CD4-positive, alpha-beta T cell (primary cell): ENCODE results near the gene DGUOK. TPM values are rescaled to one million over a fixed set of nuclear protein-coding genes. Genes with fewer than 3 reads are reported as not detected.

Experiments
- ATAC-seq: fragments of 200-7000 bp; cut with Tn5 transposase; one replicate; pipeline ENCODE4 v1.10.0; 2022; ENCODE audit warnings: mild to moderate bottlenecking; ENCODE audit not compliant: poor library complexity
- CTCF ChIA-PET: fragments of 350-600 bp; sonication (Branson Sonifier 250); formaldehyde crosslinking; loops from one replicate; lab custom pipeline; 2021; ENCODE audit warnings: antibody characterized with exemption, inconsistent platforms; lab: Charles Lee
- POLR2A ChIA-PET: fragments of 350-600 bp; sonication (Branson Sonifier 250); formaldehyde crosslinking; loops from one replicate; lab custom pipeline; 2021; ENCODE audit warnings: antibody characterized with exemption, inconsistent platforms; lab: Charles Lee
- DNase-seq, 14 experiments: peaks; one replicate each; pipeline ENCODE4 v3.0.0-alpha.2; 2013 to 2020; ENCODE audit warnings: mixed read lengths in 2 of 14
- H3K27ac ChIP-seq, 2 donors: one replicate each; pipeline versions ENCODE4 v1.5.1 to v1.7.0; 2013; ENCODE audit warnings: low read length in 2 of 2, low read depth in 1 of 2, mild to moderate bottlenecking in 1 of 2
- H3K27me3 ChIP-seq, 2 experiments: 1 replicate in 1 of 2; 2 replicates in 1 of 2; pipeline versions ENCODE4 v1.6.1 to v1.7.0; 2013; ENCODE audit warnings: low read length in 2 of 2, control low read depth in 1 of 2, mild to moderate bottlenecking in 1 of 2, moderate library complexity in 1 of 2; ENCODE audit not compliant: insufficient read depth in 2 of 2, control insufficient read depth in 1 of 2
- H3K36me3 ChIP-seq: one replicate; pipeline ENCODE4 v1.6.1; 2013; ENCODE audit warnings: low read length, control low read depth; ENCODE audit not compliant: insufficient read depth
- H3K4me1 ChIP-seq: one replicate; pipeline ENCODE4 v1.6.1; 2013; ENCODE audit warnings: low read length, control low read depth; ENCODE audit not compliant: insufficient read depth
- H3K4me3 ChIP-seq: one replicate; pipeline ENCODE4 v1.5.1; 2013; ENCODE audit warnings: mild to moderate bottlenecking, low read length, moderate library complexity
- H3K9me3 ChIP-seq, 2 experiments: 1 replicate in 1 of 2; 2 replicates in 1 of 2; pipeline versions ENCODE4 v1.6.1 to v1.7.0; 2013; ENCODE audit warnings: low read length in 2 of 2, mild to moderate bottlenecking in 2 of 2, control low read depth in 1 of 2, moderate library complexity in 1 of 2; ENCODE audit not compliant: control insufficient read depth in 1 of 2, insufficient read depth in 1 of 2
- H3K27ac Mint-ChIP-seq: one replicate; pipeline ENCODE4 v1.8.0; 2020; ENCODE audit warnings: mixed read lengths
- H3K27me3 Mint-ChIP-seq: one replicate; pipeline ENCODE4 v1.8.0; 2021; ENCODE audit warnings: mixed read lengths
- H3K36me3 Mint-ChIP-seq: one replicate; pipeline ENCODE4 v1.8.0; 2021; ENCODE audit warnings: low read depth, mixed read lengths
- H3K4me1 Mint-ChIP-seq: one replicate; pipeline ENCODE4 v1.8.0; 2021; ENCODE audit warnings: low read depth, mixed read lengths
- H3K4me3 Mint-ChIP-seq: one replicate; pipeline ENCODE4 v1.8.0; 2020; ENCODE audit warnings: mild to moderate bottlenecking, mixed read lengths
- H3K9me3 Mint-ChIP-seq: one replicate; pipeline ENCODE4 v1.8.0; 2020; ENCODE audit warnings: mixed read lengths
- CTCF ChIP-seq: fragments of 200-600 bp; IDR thresholded peaks from one replicate; pipeline ENCODE4 v1.8.0; 2022; ENCODE audit warnings: antibody characterized with exemption, mild to moderate bottlenecking
- intact Hi-C, 2 experiments: fragments of 100-400 bp; cut with DNase I in 1 of 2; cut with micrococcal nuclease in 1 of 2; formaldehyde crosslinking; loops; one replicate each; pipeline versions ENCODE4 v1.15.1 to v1.9.0; 2023 to 2025; cut with DNase I, micrococcal nuclease
- total RNA-seq, 174 experiments: library from RNA in 2 of 174; stranded (reverse) in 2 of 174; gene quantifications; one replicate each; pipeline ENCODE4 v1.2.3 and lab custom pipeline; 2021 to 2026

DGUOK gene
- total RNA-seq, 2 experiments from 2014 or later = 30.5 to 32.0 TPM

DNA sequence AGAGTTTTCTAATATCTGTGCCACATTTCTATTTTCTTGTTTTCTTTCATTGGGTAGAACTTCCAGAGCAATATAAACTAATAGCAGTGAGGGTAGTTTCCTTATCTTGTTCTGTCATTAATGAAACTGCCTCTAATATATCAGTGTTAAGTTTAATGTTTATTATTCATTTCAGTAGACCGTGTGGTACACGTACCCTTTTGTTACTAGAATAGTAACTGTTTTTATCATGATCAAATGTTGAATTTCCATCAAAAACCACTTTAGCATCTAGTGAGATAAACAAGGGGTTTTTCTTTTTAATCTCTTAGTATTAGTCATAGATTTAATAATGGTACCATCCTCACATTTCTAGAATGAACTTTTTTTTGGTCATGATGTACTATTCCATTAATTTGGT is 16.0 kb downstream of the DGUOK start:
- H3K9me3 ChIP-seq = no peaks in the 10 kb centered on the region
- H3K27me3 Mint-ChIP-seq = no peaks in the 10 kb centered on the region
- H3K4me3 ChIP-seq = no peak overlapping the region
- no peaks in the 10 kb centered on the region for H3K9me3 Mint-ChIP-seq
- DNase-seq = no peak
- POLR2A ChIA-PET = interaction anchor here (1.0 kb wide), 1 partner anchor 28 kb away, joined by 3 read pairs; no protein-coding TSS in a partner anchor
- no peaks in the 10 kb centered on the region for H3K27me3 ChIP-seq
- no peak overlapping the region for H3K27ac ChIP-seq
- intact Hi-C loops = no loop called here
- peak overlapping the region; percentile 47 for H3K27ac Mint-ChIP-seq
- peaks cover 24% of the 10 kb centered on the region for H3K4me1 ChIP-seq
- TF ChIP-seq CTCF = no peak
- no peak overlapping the region for H3K4me3 Mint-ChIP-seq
- peaks cover 80% of the 10 kb centered on the region for H3K4me1 Mint-ChIP-seq
- H3K36me3 Mint-ChIP-seq = peaks cover 84% of the 10 kb centered on the region
- CTCF ChIA-PET = no interaction called here
- peaks cover 54% of the 10 kb centered on the region for H3K36me3 ChIP-seq
- ATAC-seq = no peak

GRCh38 chr2:73944714-73945113 is 18.0 kb downstream of the DGUOK start:
- CTCF ChIA-PET = no interaction called here
- Mint-ChIP-seq H3K36me3 (peaks cover 80% of the 10 kb centered on the region), H3K27ac (peak overlapping the region; percentile 51), H3K4me1 (peaks cover 80% of the 10 kb centered on the region), H3K9me3 (no peaks in the 10 kb centered on the region), H3K4me3 (no peak overlapping the region), H3K27me3 (no peaks in the 10 kb centered on the region)
- POLR2A ChIA-PET = interaction anchor here (2.3 kb wide), 1 partner anchor 18 kb away, joined by 6 read pairs; the partner anchor contains the start of gene DGUOK
- no peaks in the 10 kb centered on the region for H3K27me3 ChIP-seq
- peaks cover 58% of the 10 kb centered on the region for H3K36me3 ChIP-seq
- DNase-seq = no peak
- H3K4me1 ChIP-seq = peaks cover 26% of the 10 kb centered on the region
- TF ChIP-seq CTCF = no peak
- no peaks in the 10 kb centered on the region for H3K9me3 ChIP-seq
- H3K27ac ChIP-seq = no peak overlapping the region
- H3K4me3 ChIP-seq = no peak overlapping the region
- intact Hi-C loops = no loop called here
- ATAC-seq = no peak

GRCh38 chr2:73946215-73946614 is 19.5 kb downstream of the DGUOK start:
- Histone ChIP-seq H3K36me3 (peaks cover 61% of the 10 kb centered on the region), H3K4me1 (peaks cover 34% of the 10 kb centered on the region), H3K27me3 (no peaks in the 10 kb centered on the region), H3K27ac (peak overlapping the region in 1 of 2 donors; percentile 43), H3K4me3 (no peak overlapping the region), H3K9me3 (no peaks in the 10 kb centered on the region)
- ChIA-PET POLR2A (interaction anchor here (1.2 to 2.3 kb wide), 2 partner anchors 19 to 25 kb away, joined by 3 to 6 read pairs; partner anchors contain the start of gene DGUOK), CTCF (no interaction called here)
- DNase-seq (no peak), ATAC-seq (peak; percentile 76)
- TF ChIP-seq CTCF = no peak
- peaks cover 81% of the 10 kb centered on the region for H3K4me1 Mint-ChIP-seq
- intact Hi-C loops = no loop called here
- no peaks in the 10 kb centered on the region for H3K9me3 Mint-ChIP-seq
- H3K27ac Mint-ChIP-seq = peak overlapping the region; percentile 87
- peak overlapping the region; percentile 6 for H3K4me3 Mint-ChIP-seq
- H3K27me3 Mint-ChIP-seq = no peaks in the 10 kb centered on the region
- peaks cover 80% of the 10 kb centered on the region for H3K36me3 Mint-ChIP-seq
